ENCODE data around the gene MVB12B. TPM values are rescaled to one million over a fixed set of nuclear protein-coding genes. Genes with fewer than 3 reads are reported as not detected.

The MVB12B gene
- total and polyA plus RNA-seq, 2 donors (not counting 1 experiment from before 2014, with no cell fraction given): 2.5 to 2.6 TPM

GRCh38 chr9:126424511-126424910 lies 97.9 kb downstream of the MVB12B start:
- Histone ChIP-seq H3K9ac (ENCODE audit: insufficient read depth, low read length) (no peak overlapping the region), H2AFZ (ENCODE audit: low read length) (no peak overlapping the region), H3K9me3 (ENCODE audit: control insufficient read depth, insufficient read depth, low read depth, low read length) (no peaks in the 10 kb centered on the region), H3K4me2 (ENCODE audit: extremely low read depth, insufficient read depth, low read length) (no peak overlapping the region), H3K27ac (ENCODE audit: insufficient read depth, low read length) (no peak overlapping the region), H3K36me3 (ENCODE audit: control insufficient read depth, insufficient read depth, low read length) (no peaks in the 10 kb centered on the region), H3K4me1 (ENCODE audit: control insufficient read depth, extremely low read depth, insufficient read depth, low read length) (no peaks in the 10 kb centered on the region), H3K79me2 (ENCODE audit: control insufficient read depth, insufficient read depth, low read length) (no peaks in the 10 kb centered on the region), H3K4me3 (replicated peaks in 1 of 4; ENCODE audit: control extremely low read depth in 1 of 4, insufficient read depth in 1 of 4, low read depth in 3 of 4, low read length in 4 of 4) (no peak overlapping the region), H4K20me1 (ENCODE audit: control insufficient read depth, extremely low read depth, insufficient read depth, low read length) (no peaks in the 10 kb centered on the region), H3K27me3 (ENCODE audit: control insufficient read depth, insufficient read depth, low read length) (no peaks in the 10 kb centered on the region)
- TF ChIP-seq EZH2 (IDR thresholded peaks at IDR 0.05; ENCODE audit: low read length, missing control alignments) (no peak), CTCF (conservative IDR thresholded peaks at IDR 0.05 in 1 of 2, IDR thresholded peaks at IDR 0.05 in 1 of 2; ENCODE audit: low read depth in 1 of 2, low read length in 2 of 2) (no peak)
- DNase-seq (ENCODE audit: low read depth in 2 of 2): no peak

GRCh38 chr9:126428534-126429175 lies 102.0 kb downstream of the MVB12B start:
- Histone ChIP-seq H3K4me1 (ENCODE audit: control insufficient read depth, extremely low read depth, insufficient read depth, low read length) (no peaks in the 10 kb centered on the region), H3K9ac (ENCODE audit: insufficient read depth, low read length) (no peak overlapping the region), H3K4me2 (ENCODE audit: extremely low read depth, insufficient read depth, low read length) (no peak overlapping the region), H4K20me1 (ENCODE audit: control insufficient read depth, extremely low read depth, insufficient read depth, low read length) (no peaks in the 10 kb centered on the region), H3K27me3 (ENCODE audit: control insufficient read depth, insufficient read depth, low read length) (no peaks in the 10 kb centered on the region), H3K27ac (ENCODE audit: insufficient read depth, low read length) (no peak overlapping the region), H3K79me2 (ENCODE audit: control insufficient read depth, insufficient read depth, low read length) (no peaks in the 10 kb centered on the region), H3K4me3 (replicated peaks in 1 of 4; ENCODE audit: control extremely low read depth in 1 of 4, insufficient read depth in 1 of 4, low read depth in 3 of 4, low read length in 4 of 4) (no peak overlapping the region), H3K36me3 (ENCODE audit: control insufficient read depth, insufficient read depth, low read length) (no peaks in the 10 kb centered on the region), H2AFZ (ENCODE audit: low read length) (no peak overlapping the region), H3K9me3 (ENCODE audit: control insufficient read depth, insufficient read depth, low read depth, low read length) (no peaks in the 10 kb centered on the region)
- DNase-seq (ENCODE audit: low read depth in 2 of 2): no peak
- no peak for TF ChIP-seq EZH2 (IDR thresholded peaks at IDR 0.05; ENCODE audit: low read length, missing control alignments)
- no peak for TF ChIP-seq CTCF (conservative IDR thresholded peaks at IDR 0.05 in 1 of 2, IDR thresholded peaks at IDR 0.05 in 1 of 2; ENCODE audit: low read depth in 1 of 2, low read length in 2 of 2)

DNA sequence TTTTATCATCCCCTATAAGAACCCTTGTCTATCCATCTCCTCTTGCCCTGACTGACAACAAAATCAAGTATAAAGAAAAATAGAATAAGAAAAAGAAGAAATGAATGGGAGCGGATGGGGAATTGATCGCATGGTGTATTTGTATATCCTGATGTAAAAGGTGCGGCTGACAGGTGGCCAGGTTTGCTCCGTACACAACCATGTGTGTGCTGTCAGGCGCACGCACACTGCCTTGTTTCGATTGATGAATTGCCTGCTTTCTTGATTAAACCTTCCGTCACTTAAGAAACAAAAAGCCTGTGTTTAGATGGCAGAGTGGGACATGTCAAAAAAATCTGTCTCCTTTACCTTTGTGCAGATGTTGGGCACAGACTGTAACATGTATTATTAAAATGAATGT lies 102.6 kb downstream of the MVB12B start:
- Histone ChIP-seq H3K36me3 (ENCODE audit: control insufficient read depth, insufficient read depth, low read length) (no peaks in the 10 kb centered on the region), H3K4me2 (ENCODE audit: extremely low read depth, insufficient read depth, low read length) (no peak overlapping the region), H2AFZ (ENCODE audit: low read length) (no peak overlapping the region), H3K4me3 (replicated peaks in 1 of 4; ENCODE audit: control extremely low read depth in 1 of 4, insufficient read depth in 1 of 4, low read depth in 3 of 4, low read length in 4 of 4) (no peak overlapping the region), H4K20me1 (ENCODE audit: control insufficient read depth, extremely low read depth, insufficient read depth, low read length) (no peaks in the 10 kb centered on the region), H3K9me3 (ENCODE audit: control insufficient read depth, insufficient read depth, low read depth, low read length) (no peaks in the 10 kb centered on the region), H3K79me2 (ENCODE audit: control insufficient read depth, insufficient read depth, low read length) (no peaks in the 10 kb centered on the region), H3K4me1 (ENCODE audit: control insufficient read depth, extremely low read depth, insufficient read depth, low read length) (no peaks in the 10 kb centered on the region), H3K27me3 (ENCODE audit: control insufficient read depth, insufficient read depth, low read length) (no peaks in the 10 kb centered on the region), H3K27ac (ENCODE audit: insufficient read depth, low read length) (no peak overlapping the region), H3K9ac (ENCODE audit: insufficient read depth, low read length) (no peak overlapping the region)
- TF ChIP-seq EZH2 (IDR thresholded peaks at IDR 0.05; ENCODE audit: low read length, missing control alignments) (no peak), CTCF (conservative IDR thresholded peaks at IDR 0.05 in 1 of 2, IDR thresholded peaks at IDR 0.05 in 1 of 2; ENCODE audit: low read depth in 1 of 2, low read length in 2 of 2) (no peak)
- DNase-seq (ENCODE audit: low read depth in 2 of 2): no peak

Data from fibroblast of lung (primary cell).